ENCODE measurements around the gene YPEL1. TPM values are rescaled to one million over a fixed set of nuclear protein-coding genes. Genes with fewer than 3 reads are reported as not detected.
"Not testable (repeated sequence)": the region's sequence is repeated elsewhere in the genome, so short reads cannot be mapped to it uniquely, and the experiment has no call there.

YPEL1 gene
- polyA plus RNA-seq, 2 donors: 0.96 to 1.3 TPM

DNA sequence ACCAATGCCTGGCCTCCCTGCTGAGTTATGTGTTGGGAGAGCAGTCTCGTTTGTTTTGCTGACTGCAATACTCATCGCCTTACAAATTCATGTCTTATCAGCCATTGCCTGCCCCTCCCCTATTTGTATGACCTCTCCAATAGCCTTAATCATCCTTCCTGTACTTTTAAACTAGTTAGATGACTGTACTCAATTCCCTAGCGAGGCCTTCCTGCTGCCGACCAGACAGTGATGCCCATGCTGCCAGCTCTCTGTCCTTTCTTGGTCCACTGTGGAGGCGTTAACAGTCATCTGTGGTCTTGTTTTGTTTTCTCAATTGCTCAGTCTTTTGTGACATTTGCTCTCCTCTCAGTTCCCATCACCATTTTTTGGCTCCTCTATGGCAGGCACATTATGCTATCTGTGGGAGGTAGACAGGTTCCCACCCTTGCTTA is 20.3 kb upstream of the YPEL1 start:
- Histone ChIP-seq H3K27ac (ENCODE audit: low read depth in 2 of 2, low read length in 1 of 2) (no peak overlapping the region), H3K36me3 (ENCODE audit: control insufficient read depth in 2 of 2, insufficient read depth in 2 of 2, low read length in 1 of 2) (peaks cover 4 to 15% of the 10 kb centered on the region in 2 donors), H3K27me3 (ENCODE audit: control insufficient read depth in 1 of 2, insufficient read depth in 2 of 2, low read length in 2 of 2) (no peaks in the 10 kb centered on the region), H3K4me3 (ENCODE audit: low read depth in 1 of 2, low read length in 2 of 2) (no peak overlapping the region), H3K9me3 (ENCODE audit: control insufficient read depth in 2 of 2, insufficient read depth in 1 of 2, low read depth in 1 of 2, low read length in 1 of 2) (peaks cover 0 to 2% of the 10 kb centered on the region in 2 donors), H3K4me1 (ENCODE audit: control insufficient read depth in 2 of 2, insufficient read depth in 2 of 2, low read length in 1 of 2) (peaks cover 0 to 8% of the 10 kb centered on the region in 2 donors)
- 42 to 53% methylated on average over 5 of the region's 5 CpGs for WGBS, 2 donors

- WGBS, 2 donors: 23 to 37% methylated on average over 7 of the region's 7 CpGs
- Histone ChIP-seq H3K4me1 (ENCODE audit: control insufficient read depth in 2 of 2, insufficient read depth in 2 of 2, low read length in 1 of 2) (peaks cover 0 to 8% of the 10 kb centered on the region in 2 donors), H3K36me3 (ENCODE audit: control insufficient read depth in 2 of 2, insufficient read depth in 2 of 2, low read length in 1 of 2) (peaks cover 0 to 13% of the 10 kb centered on the region in 2 donors), H3K27ac (ENCODE audit: low read depth in 2 of 2, low read length in 1 of 2) (no peak overlapping the region), H3K4me3 (ENCODE audit: low read depth in 1 of 2, low read length in 2 of 2) (no peak overlapping the region), H3K9me3 (ENCODE audit: control insufficient read depth in 2 of 2, insufficient read depth in 1 of 2, low read depth in 1 of 2, low read length in 1 of 2) (peaks cover 0 to 2% of the 10 kb centered on the region in 2 donors), H3K27me3 (ENCODE audit: control insufficient read depth in 1 of 2, insufficient read depth in 2 of 2, low read length in 2 of 2) (no peaks in the 10 kb centered on the region)
Measured at GRCh38 chr22:21754523-21754922, 18.9 kb upstream of the YPEL1 start.

GRCh38 chr22:21753374-21754111 is 17.9 kb upstream of the YPEL1 start:
- Histone ChIP-seq H3K4me1 (ENCODE audit: control insufficient read depth in 2 of 2, insufficient read depth in 2 of 2, low read length in 1 of 2) (peaks cover 0 to 8% of the 10 kb centered on the region in 2 donors), H3K27ac (ENCODE audit: low read depth in 2 of 2, low read length in 1 of 2) (no peak overlapping the region), H3K27me3 (ENCODE audit: control insufficient read depth in 1 of 2, insufficient read depth in 2 of 2, low read length in 2 of 2) (no peaks in the 10 kb centered on the region), H3K9me3 (ENCODE audit: control insufficient read depth in 2 of 2, insufficient read depth in 1 of 2, low read depth in 1 of 2, low read length in 1 of 2) (peaks cover 0 to 2% of the 10 kb centered on the region in 2 donors), H3K36me3 (ENCODE audit: control insufficient read depth in 2 of 2, insufficient read depth in 2 of 2, low read length in 1 of 2) (peaks cover 0 to 9% of the 10 kb centered on the region in 2 donors), H3K4me3 (ENCODE audit: low read depth in 1 of 2, low read length in 2 of 2) (no peak overlapping the region)
- WGBS, 2 donors: 74 to 75% methylated on average over 14 of the region's 14 CpGs

GRCh38 chr22:21752276-21752675 is 16.7 kb upstream of the YPEL1 start:
- 92 to 97% methylated on average over 4 of the region's 4 CpGs for WGBS, 2 donors
- H3K9me3 ChIP-seq (ENCODE audit: control insufficient read depth in 2 of 2, insufficient read depth in 1 of 2, low read depth in 1 of 2, low read length in 1 of 2): peaks cover 0 to 2% of the 10 kb centered on the region in 2 donors
- H3K4me1 ChIP-seq (ENCODE audit: control insufficient read depth in 2 of 2, insufficient read depth in 2 of 2, low read length in 1 of 2): peaks cover 0 to 8% of the 10 kb centered on the region in 2 donors
- H3K4me3 ChIP-seq (ENCODE audit: low read depth in 1 of 2, low read length in 2 of 2): no peak overlapping the region
- H3K27me3 ChIP-seq (ENCODE audit: control insufficient read depth in 1 of 2, insufficient read depth in 2 of 2, low read length in 2 of 2): no peaks in the 10 kb centered on the region
- peaks cover 0 to 4% of the 10 kb centered on the region in 2 donors for H3K36me3 ChIP-seq (ENCODE audit: control insufficient read depth in 2 of 2, insufficient read depth in 2 of 2, low read length in 1 of 2)
- H3K27ac ChIP-seq (ENCODE audit: low read depth in 2 of 2, low read length in 1 of 2): no peak overlapping the region

DNA sequence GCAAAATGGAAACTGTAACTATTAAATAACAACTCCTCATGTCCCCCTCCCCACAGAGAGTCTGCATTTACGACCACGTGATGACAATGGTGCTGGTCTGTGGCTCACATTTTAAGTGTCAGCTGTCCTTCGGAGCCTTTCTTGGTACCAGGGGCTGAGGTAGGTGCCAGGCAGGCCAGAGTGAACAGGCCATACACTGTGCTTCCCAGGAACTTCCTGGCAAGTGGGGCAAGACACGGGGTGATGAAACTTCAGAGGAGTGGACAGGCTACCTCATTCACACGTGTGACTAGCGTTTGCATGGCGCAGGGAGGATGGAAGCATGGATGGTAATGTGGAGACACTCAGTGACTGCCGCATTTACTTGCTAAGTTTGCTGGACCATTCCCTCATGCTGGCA is 10.4 kb upstream of the YPEL1 start:
- Histone ChIP-seq H3K27ac (ENCODE audit: low read depth in 2 of 2, low read length in 1 of 2) (no peak overlapping the region), H3K4me1 (ENCODE audit: control insufficient read depth in 2 of 2, insufficient read depth in 2 of 2, low read length in 1 of 2) (peaks cover 0 to under 1% of the 10 kb centered on the region in 2 donors), H3K27me3 (ENCODE audit: control insufficient read depth in 1 of 2, insufficient read depth in 2 of 2, low read length in 2 of 2) (no peaks in the 10 kb centered on the region), H3K36me3 (ENCODE audit: control insufficient read depth in 2 of 2, insufficient read depth in 2 of 2, low read length in 1 of 2) (no peaks in the 10 kb centered on the region), H3K9me3 (ENCODE audit: control insufficient read depth in 2 of 2, insufficient read depth in 1 of 2, low read depth in 1 of 2, low read length in 1 of 2) (no peaks in the 10 kb centered on the region), H3K4me3 (ENCODE audit: low read depth in 1 of 2, low read length in 2 of 2) (no peak overlapping the region)
- WGBS, 2 donors: 85% methylated on average over 8 of the region's 8 CpGs

DNA sequence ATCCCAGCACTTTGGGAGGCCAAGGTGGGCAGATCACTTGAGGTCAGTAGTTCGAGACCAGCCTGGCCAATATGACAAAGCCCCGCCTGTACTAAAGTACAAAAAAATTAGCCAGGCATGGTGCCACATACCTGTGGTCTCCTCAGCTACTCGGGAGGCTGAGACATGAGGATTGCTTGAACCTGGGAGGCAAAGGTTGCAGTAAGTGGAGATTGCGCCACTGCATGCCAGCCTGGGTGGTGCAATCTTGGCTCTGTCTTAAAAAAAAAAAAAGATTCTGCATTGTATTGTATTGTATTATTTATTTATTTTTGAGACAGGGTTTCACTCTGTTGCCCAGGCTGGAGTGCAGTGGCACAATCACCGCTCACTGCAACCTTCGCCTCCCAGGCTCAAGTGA is 9.3 kb upstream of the YPEL1 start:
- WGBS, 2 donors: 84 to 89% methylated on average over 6 of the region's 6 CpGs
- not testable (repeated sequence) for H3K27ac ChIP-seq (ENCODE audit: low read depth in 2 of 2, low read length in 1 of 2); H3K9me3 ChIP-seq (ENCODE audit: control insufficient read depth in 2 of 2, insufficient read depth in 1 of 2, low read depth in 1 of 2, low read length in 1 of 2); H3K27me3 ChIP-seq (ENCODE audit: control insufficient read depth in 1 of 2, insufficient read depth in 2 of 2, low read length in 2 of 2); H3K4me3 ChIP-seq (ENCODE audit: low read depth in 1 of 2, low read length in 2 of 2); H3K36me3 ChIP-seq (ENCODE audit: control insufficient read depth in 2 of 2, insufficient read depth in 2 of 2, low read length in 1 of 2); H3K4me1 ChIP-seq (ENCODE audit: control insufficient read depth in 2 of 2, insufficient read depth in 2 of 2, low read length in 1 of 2)

GRCh38 chr22:21741790-21742189 is 6.2 kb upstream of the YPEL1 start:
- Histone ChIP-seq H3K36me3 (ENCODE audit: control insufficient read depth in 2 of 2, insufficient read depth in 2 of 2, low read length in 1 of 2) (no peaks in the 10 kb centered on the region), H3K4me1 (ENCODE audit: control insufficient read depth in 2 of 2, insufficient read depth in 2 of 2, low read length in 1 of 2) (no peaks in the 10 kb centered on the region), H3K27ac (ENCODE audit: low read depth in 2 of 2, low read length in 1 of 2) (no peak overlapping the region), H3K4me3 (ENCODE audit: low read depth in 1 of 2, low read length in 2 of 2) (no peak overlapping the region), H3K9me3 (ENCODE audit: control insufficient read depth in 2 of 2, insufficient read depth in 1 of 2, low read depth in 1 of 2, low read length in 1 of 2) (no peaks in the 10 kb centered on the region), H3K27me3 (ENCODE audit: control insufficient read depth in 1 of 2, insufficient read depth in 2 of 2, low read length in 2 of 2) (no peaks in the 10 kb centered on the region)
- 81 to 87% methylated on average over 6 of the region's 6 CpGs for WGBS, 2 donors

GRCh38 chr22:21741059-21741458 is 5.5 kb upstream of the YPEL1 start:
- Histone ChIP-seq H3K27me3 (ENCODE audit: control insufficient read depth in 1 of 2, insufficient read depth in 2 of 2, low read length in 2 of 2) (no peaks in the 10 kb centered on the region), H3K9me3 (ENCODE audit: control insufficient read depth in 2 of 2, insufficient read depth in 1 of 2, low read depth in 1 of 2, low read length in 1 of 2) (peaks cover 0 to 3% of the 10 kb centered on the region in 2 donors), H3K27ac (ENCODE audit: low read depth in 2 of 2, low read length in 1 of 2) (no peak overlapping the region), H3K4me3 (ENCODE audit: low read depth in 1 of 2, low read length in 2 of 2) (no peak overlapping the region), H3K36me3 (ENCODE audit: control insufficient read depth in 2 of 2, insufficient read depth in 2 of 2, low read length in 1 of 2) (no peaks in the 10 kb centered on the region), H3K4me1 (ENCODE audit: control insufficient read depth in 2 of 2, insufficient read depth in 2 of 2, low read length in 1 of 2) (peaks cover 0 to 2% of the 10 kb centered on the region in 2 donors)
- 86 to 87% methylated on average over 10 of the region's 10 CpGs for WGBS, 2 donors

- no peaks in the 10 kb centered on the region for H3K27me3 ChIP-seq (ENCODE audit: control insufficient read depth in 1 of 2, insufficient read depth in 2 of 2, low read length in 2 of 2)
- WGBS, 2 donors: 87 to 95% methylated on average over 5 of the region's 5 CpGs
- peaks cover 0 to 3% of the 10 kb centered on the region in 2 donors for H3K4me1 ChIP-seq (ENCODE audit: control insufficient read depth in 2 of 2, insufficient read depth in 2 of 2, low read length in 1 of 2)
- no peaks in the 10 kb centered on the region for H3K36me3 ChIP-seq (ENCODE audit: control insufficient read depth in 2 of 2, insufficient read depth in 2 of 2, low read length in 1 of 2)
- H3K4me3 ChIP-seq (ENCODE audit: low read depth in 1 of 2, low read length in 2 of 2): no peak overlapping the region
- H3K27ac ChIP-seq (ENCODE audit: low read depth in 2 of 2, low read length in 1 of 2): no peak overlapping the region
- H3K9me3 ChIP-seq (ENCODE audit: control insufficient read depth in 2 of 2, insufficient read depth in 1 of 2, low read depth in 1 of 2, low read length in 1 of 2): peaks cover 0 to 4% of the 10 kb centered on the region in 2 donors
Measured at GRCh38 chr22:21739828-21740377, 4.3 kb upstream of the YPEL1 start.

DNA sequence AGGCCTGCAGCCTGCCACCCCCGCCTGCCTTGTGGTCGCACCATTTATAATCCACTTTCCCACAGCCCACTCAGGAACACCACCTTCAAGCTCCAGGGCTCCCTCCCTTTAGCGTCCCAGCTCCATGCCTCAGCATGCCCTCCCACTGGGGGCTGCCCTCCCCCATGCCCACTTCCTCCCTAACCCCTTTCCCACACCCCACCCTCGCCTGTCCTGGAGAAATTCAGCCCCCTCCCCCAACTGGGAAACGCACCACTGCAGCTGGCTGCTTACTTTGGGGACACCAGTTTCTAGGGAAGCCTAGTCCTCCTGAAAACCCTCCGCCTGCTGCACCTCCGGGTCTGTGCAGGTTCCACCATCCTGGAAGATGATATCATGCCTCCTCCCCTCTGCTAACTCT is 3.4 kb upstream of the YPEL1 start:
- no peak overlapping the region for H3K27ac ChIP-seq (ENCODE audit: low read depth in 2 of 2, low read length in 1 of 2)
- H3K36me3 ChIP-seq (ENCODE audit: control insufficient read depth in 2 of 2, insufficient read depth in 2 of 2, low read length in 1 of 2): no peaks in the 10 kb centered on the region
- peaks cover 0 to 3% of the 10 kb centered on the region in 2 donors for H3K4me1 ChIP-seq (ENCODE audit: control insufficient read depth in 2 of 2, insufficient read depth in 2 of 2, low read length in 1 of 2)
- WGBS, 2 donors: 53 to 55% methylated on average over 7 of the region's 7 CpGs
- H3K9me3 ChIP-seq (ENCODE audit: control insufficient read depth in 2 of 2, insufficient read depth in 1 of 2, low read depth in 1 of 2, low read length in 1 of 2): peaks cover 0 to 4% of the 10 kb centered on the region in 2 donors
- H3K27me3 ChIP-seq (ENCODE audit: control insufficient read depth in 1 of 2, insufficient read depth in 2 of 2, low read length in 2 of 2): no peaks in the 10 kb centered on the region
- no peak overlapping the region for H3K4me3 ChIP-seq (ENCODE audit: low read depth in 1 of 2, low read length in 2 of 2)
